NCI-H446 (cell line): ENCODE data around the gene GTF2A1.

Experiments
- DNase-seq, 2 experiments: peaks; one replicate each; lab custom pipeline; 2025; lab: John Stamatoyannopoulos, UW

Gene GTF2A1

GRCh38 chr14:81177225-81177624, 43.5 kb downstream of the GTF2A1 start:
- DNase-seq, result no peak

GRCh38 chr14:81176241-81176640, 44.5 kb downstream of the GTF2A1 start:
- DNase-seq, result no peak

- DNase-seq, result no peak
Observed at GRCh38 chr14:81172881-81173280, 47.9 kb downstream of the GTF2A1 start.

DNA sequence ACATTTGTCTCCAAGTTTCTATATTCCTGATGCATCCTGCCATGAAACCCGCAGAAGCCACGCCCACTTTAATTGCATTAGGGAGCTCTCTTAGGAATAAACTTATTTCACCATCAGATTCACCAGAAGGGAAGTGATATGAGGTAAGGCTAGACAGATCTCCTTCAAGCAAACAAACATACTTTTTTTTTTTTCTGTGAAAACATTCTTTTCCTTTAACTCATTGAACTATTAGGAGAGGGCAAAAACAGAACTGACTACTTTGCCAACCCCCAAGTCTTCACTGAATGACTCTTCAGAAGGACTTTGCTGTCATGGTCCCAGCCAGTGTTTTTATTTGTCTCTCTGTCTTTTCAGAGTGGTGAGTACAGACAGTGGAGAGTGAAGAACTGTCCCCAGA, 48.4 kb downstream of the GTF2A1 start:
- no peak for DNase-seq

GRCh38 chr14:81170829-81171195, 49.9 kb downstream of the GTF2A1 start:
- no peak for DNase-seq

- DNase-seq, result peak; percentile 81 to 90
Observed at GRCh38 chr14:81170104-81170828, 50.5 kb downstream of the GTF2A1 start.

DNA sequence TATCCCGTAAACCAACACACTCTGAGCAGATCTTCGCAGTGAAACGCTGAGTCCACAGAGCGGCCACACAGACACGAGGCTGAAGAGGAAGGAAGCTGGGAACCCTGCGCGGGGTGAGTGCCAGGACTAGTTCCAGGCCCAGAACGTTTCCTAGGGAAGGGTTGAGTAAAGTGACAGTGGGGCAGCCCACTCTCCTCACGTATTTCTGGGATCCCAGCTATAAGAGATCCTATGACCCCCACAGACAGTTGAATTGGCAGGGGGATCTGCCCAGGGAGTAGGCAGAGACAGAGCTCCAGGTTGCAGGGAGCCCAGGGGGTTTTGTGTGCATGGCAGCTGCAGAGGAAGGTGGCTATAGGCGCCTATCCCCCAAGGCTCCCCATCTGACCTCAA, 51.1 kb downstream of the GTF2A1 start:
- DNase-seq, result peak in 1 of 2 experiments; percentile 20

DNA sequence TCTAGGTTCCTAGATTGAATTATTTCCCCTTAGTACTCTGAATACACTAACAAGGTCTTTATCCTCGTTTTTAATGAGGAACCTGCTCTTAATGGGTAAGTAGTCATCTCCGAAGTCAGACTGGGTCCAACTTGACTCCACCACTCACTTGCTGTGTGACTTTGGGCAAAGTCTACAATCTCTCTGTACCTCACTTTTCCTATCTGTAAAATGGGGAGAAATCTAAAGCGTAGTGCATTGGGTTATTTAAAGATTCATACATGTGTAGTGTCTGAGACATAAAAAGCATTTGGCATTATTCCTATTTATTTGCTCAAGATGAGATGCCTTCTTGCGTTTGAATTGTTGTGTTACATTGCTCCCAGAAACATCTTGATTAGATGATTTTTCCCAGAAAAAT, 51.5 kb downstream of the GTF2A1 start:
- no peak for DNase-seq

GRCh38 chr14:81166121-81166520, 54.6 kb downstream of the GTF2A1 start:
- DNase-seq, result no peak

- DNase-seq, result no peak
Observed at GRCh38 chr14:81165188-81165587, 55.6 kb downstream of the GTF2A1 start.

GRCh38 chr14:81164167-81164774, 56.5 kb downstream of the GTF2A1 start:
- peak; percentile 40 to 77 for DNase-seq

DNA sequence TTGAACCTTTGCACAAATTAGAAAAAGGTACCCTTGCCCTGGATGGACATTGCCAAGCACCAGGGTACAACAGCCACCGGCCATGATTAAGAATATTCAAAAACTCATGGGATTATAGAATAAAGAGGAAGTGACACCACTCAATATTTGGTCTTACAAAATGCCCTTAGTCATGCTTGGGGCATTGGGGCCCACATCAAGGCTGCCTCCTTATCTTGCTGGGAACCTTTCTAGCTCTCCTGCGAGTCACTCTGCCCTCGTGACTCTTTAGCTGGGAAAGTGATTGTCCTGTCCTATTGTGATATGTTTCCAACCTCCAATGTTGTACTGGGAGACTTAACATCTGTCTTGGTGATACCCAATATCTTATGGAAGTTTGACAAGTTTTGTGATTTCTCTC, 57.8 kb downstream of the GTF2A1 start:
- DNase-seq, result no peak

- no peak for DNase-seq
Observed at GRCh38 chr14:81161749-81162148, 59.0 kb downstream of the GTF2A1 start.

GRCh38 chr14:81161088-81161487, 59.7 kb downstream of the GTF2A1 start:
- no peak for DNase-seq

DNA sequence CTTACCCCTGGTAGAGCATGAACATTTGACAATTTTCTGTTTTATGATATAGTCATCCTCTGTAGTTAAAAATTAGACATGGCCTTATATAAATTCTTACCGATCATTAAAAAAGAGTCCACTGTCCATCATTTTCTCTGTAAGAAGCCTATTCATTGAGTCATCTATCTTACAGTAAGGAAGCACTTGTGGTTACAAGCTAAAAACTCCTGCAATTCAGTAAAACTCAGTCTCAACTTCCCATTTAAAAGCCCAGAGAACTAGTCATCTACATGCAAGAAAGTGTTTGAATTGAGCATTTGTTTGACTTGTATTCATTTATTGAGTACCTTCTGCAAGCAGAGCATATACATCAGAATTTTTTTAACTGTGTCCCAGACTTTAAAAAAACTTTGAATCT, 63.3 kb downstream of the GTF2A1 start:
- DNase-seq, result no peak

GRCh38 chr14:81153187-81153586, 67.6 kb downstream of the GTF2A1 start:
- DNase-seq, result no peak

- no peak for DNase-seq
Observed at GRCh38 chr14:81148635-81149034, 72.1 kb downstream of the GTF2A1 start.

DNA sequence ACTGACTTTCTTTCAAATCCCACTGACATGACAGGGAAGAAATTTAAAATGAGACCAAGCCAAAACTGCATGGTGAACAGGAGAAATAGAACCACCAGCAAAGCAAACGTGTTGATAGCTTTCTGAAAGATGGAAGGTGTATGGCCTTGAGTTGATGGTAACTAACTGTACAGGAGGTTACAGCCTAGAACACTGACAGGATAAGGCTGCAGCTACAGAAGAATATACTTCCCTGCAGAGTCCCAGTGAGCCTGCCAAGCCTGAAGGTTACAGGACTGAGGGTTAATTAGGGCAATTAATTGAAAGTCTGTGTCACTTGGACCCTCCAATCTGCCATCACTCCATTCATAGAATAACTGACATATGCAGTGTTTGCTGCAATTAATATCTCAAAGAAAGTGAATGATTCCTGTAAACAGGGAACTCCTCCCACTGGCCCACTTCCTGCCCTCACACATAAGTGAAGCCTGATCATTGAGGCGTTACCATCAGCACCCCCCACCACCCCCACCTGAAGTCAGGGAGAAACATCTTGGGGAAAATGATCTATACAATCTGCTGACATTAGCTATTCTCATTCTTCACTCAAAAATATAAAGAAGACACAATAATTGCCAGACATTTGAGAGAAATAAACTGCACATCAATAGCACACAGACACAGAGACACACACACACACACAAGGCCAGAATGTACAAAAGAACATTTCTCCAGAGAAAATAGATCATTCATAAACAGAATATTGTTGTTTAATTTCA, 73.4 kb downstream of the GTF2A1 start:
- DNase-seq, result no peak

GRCh38 chr14:81144824-81145603, 75.7 kb downstream of the GTF2A1 start:
- no peak for DNase-seq

DNA sequence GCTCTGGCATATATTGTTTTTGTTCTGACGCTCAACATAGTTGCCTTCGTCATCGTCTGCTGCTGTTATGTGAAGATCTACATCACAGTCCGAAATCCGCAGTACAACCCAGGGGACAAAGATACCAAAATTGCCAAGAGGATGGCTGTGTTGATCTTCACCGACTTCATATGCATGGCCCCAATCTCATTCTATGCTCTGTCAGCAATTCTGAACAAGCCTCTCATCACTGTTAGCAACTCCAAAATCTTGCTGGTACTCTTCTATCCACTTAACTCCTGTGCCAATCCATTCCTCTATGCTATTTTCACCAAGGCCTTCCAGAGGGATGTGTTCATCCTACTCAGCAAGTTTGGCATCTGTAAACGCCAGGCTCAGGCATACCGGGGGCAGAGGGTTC, 77.0 kb downstream of the GTF2A1 start:
- no peak for DNase-seq

GRCh38 chr14:81141426-81141825, 79.3 kb downstream of the GTF2A1 start:
- DNase-seq, result no peak

- DNase-seq, result no peak
Observed at GRCh38 chr14:81138429-81138828, 82.3 kb downstream of the GTF2A1 start.
